Measurements from ENCODE around the gene LMX1B.
"Not testable (repeated sequence)": the region's sequence is repeated elsewhere in the genome, so short reads cannot be mapped to it uniquely, and the experiment has no call there.

The LMX1B gene

DNA sequence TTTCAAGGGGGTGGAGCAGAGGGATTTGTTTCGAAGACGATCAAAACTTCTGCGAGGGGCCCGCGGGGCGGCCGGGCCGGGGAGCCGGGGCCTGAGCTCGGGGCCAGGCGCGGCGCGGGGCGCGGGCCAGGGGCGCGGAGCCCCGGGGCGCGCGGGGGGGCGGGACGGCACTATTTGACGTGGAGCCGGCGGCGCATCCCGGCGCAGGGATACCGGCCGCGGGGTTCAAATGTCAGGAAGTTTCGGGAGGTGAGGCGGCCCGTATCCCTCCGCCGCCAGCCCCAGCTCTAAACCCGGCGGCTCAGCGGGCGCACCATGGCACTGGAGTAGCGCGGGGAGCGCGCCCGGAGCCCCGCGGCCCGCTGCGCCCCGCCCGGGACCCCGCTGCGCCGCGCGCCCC lies at the start of gene LMX1B:
Gene LMX1B, plus strand, starts transcription at position 278 of the 400 bp plus-strand sequence. CDS start 522 bp downstream, outside the sequence.
- DNase-seq: no peak

DNA sequence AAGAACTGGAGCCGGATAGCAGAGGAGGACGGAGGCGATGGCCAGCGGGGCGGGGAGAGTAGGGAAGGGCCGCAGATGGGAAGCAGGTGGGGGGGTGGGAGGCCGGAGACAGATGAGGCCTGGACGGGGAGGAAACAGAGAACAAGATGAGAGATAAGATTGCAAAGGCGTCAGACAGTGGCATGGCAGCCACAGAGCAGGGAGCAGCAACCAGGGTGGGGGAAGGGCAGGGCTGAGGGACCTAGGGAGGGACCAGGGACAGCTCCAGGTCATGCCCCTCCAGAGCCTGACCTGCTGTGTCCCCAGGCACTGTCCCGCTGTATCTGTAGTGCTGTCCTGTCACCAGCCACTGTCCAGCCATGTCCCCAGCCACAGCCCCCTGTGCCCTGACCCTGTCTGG lies 49.6 kb upstream of the LMX1B start:
- DNase-seq: no peak

DNA sequence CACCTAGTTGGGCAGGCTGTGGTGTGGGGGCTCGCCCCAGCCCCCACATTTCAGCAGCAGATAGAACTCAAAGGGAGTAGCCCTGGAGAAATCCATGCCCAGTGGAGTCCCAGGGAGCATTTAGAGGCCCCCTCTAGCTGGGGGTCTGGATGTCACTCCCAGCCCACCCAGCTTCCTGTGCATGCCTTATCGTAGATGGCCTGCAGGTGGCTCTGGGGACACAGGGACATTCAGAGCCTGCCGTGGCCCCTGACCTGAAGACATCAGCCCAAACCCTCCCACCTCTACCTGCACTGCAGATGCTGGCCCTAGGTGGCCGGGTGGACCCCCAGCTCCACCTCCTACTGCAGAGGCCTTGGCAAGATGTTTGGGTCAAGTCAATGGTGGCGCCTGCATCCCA lies 49.0 kb upstream of the LMX1B start:
- DNase-seq: no peak

DNA sequence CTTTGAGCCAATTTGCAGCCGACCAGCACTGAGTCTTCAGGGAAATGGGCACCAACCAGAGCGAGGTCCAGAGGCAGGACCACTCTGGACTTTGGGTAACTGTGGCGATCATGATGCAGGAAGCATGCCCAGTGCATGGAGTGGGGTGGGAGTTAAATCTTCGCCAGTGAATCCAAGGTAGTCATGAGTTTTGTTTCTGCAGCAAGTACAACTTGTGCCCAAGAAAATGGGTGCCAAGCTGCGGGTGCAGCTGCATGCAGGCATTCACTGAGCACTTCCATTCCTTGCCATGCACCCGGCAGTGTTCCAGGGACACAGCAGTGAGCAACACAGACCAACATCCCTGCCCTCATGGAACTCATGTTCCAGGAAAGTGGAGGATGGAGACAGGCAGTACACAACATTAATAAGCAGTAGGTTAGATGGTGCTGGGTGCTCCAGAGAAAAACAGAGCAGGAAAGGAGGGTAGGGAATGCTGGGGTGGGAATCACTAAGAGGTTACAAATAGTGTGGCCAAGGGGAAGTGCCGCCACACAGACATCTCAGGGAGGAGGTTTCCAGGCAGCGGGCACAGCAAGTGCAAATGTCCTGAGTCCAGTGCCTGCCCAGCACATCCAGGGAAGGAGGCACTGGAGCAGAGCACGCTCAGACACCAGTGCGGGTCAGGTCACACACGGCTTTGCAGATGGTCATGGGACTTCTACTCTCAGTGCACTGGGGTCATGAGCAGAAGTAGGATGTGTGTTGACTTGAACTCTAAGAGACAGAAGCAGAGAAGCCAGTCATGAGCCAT lies 48.2 kb upstream of the LMX1B start:
- no peak for DNase-seq

DNA sequence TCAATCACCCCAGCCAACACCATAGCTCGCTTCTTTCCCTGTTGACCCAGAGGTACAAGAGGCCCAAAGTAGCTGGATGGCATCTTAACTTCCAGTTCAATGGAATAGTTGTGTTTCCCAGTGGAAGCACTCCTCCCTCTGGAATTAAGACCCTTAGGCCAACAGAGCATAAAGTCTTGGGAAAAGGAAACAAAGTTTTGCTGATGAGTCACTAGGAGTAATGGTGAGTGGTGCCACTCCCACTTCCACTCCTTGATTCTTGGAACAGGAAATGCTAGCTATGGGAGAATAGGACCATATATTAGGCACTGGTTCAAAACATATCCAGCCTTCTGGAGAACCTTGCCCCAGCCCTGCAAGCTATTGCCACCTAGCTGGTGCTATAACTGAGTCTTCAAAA lies 44.7 kb upstream of the LMX1B start:
- no peak for DNase-seq

DNA sequence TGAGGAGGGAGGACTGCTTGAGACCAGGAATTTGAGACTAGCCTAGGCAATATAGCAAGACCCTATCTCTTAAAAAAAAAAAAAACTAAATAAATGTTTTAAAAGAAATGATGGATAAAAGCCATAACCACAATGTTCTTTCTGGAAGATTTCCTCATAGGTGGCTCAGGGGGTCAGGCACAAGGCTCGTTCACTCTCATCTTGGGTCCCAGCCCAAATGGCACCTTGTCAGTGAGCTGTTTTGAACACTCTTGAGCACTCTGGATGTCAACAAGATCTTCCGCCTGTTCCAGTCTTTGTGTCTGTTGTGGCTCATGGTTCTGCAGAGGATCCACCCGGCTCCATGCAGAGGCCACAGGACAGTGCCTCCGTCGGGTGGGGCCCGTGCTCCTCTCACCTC lies 35.7 kb upstream of the LMX1B start:
- no peak for DNase-seq

DNA sequence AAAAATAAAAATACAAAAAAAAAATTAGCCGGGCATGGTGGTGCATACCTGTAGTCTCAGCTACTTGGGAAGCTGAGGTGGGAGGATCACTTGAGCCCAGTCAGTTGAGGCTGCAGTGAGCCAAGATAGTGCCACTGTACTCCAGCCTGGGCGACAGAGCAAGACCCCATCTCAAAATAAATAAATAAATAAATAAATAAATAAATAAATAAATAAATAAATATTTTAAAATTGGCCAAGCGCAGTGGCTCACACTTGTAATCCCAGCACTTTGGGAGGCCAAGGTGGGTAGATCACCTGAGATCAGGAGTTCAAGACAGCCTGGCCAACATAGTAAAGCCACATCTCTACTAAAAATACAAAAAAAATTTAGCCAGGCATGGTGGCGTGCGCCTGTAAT lies 33.4 kb upstream of the LMX1B start:
- not testable (repeated sequence) for DNase-seq

DNA sequence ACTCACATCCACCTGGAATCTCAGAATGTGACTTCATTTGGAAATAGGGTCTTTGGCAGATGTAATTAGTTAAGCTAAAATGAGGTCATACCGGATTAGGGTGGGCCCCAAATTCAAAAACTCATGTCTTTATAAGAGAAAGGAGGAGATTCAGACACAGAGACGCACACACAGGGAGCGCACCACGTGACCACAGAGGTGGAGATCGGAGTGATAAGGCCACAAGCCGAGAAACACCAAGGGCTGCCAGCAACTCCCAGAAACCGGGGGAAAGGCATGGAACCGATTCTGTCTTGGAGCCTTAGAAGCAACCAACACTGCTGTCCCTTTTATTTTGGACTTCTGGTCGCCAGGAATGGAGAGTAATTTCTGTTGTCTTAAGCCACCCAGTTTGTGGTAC lies 31.8 kb upstream of the LMX1B start:
- no peak for DNase-seq

DNA sequence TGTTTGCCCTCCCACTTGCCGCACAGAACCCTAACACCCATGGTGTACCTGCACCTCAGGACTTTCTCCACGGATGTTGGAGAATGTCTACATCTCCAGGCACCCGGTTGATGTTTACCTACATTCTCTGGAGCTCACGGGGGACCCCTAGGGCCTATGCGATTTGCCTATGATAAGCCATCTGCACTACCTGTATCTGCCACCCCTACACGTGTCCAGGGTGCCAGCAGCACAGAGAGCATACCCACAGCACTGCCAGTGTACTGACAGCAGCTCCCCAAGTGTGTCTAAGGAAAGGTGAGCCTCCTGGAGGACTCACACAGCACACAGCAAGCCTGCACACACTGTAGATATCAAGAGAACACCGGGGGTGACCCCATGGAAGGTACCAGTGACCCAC lies 31.3 kb upstream of the LMX1B start:
- DNase-seq: no peak

DNA sequence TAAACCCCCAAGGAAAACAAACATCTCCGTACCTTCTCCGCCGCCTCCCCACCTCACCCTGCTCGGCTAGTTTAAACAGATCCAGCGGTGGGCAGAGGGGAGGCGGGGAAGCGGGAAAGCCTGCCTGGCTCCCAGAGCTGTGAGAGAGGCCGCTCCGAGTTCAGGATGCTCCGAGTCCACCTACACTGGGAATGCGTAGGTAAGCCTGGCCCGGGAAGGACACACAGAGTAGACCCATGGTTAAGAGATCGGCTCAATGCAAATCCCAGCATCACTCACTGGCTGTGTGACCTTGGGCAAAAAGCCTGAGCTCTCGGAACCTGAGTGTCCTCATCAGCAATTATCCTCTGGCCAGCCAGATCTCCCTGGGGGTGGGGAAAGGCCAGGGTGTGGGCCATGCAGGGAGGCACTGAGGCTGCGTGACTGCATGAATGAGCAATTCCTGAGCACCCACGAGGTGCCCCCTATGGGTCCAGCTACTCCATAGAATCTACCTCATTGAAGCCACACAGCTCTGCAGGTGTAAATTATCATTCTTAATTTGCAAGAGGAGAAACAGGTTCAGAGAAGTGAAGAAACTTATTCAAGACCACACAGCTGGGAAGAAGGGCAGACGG lies 30.5 kb upstream of the LMX1B start:
- DNase-seq: no peak

DNA sequence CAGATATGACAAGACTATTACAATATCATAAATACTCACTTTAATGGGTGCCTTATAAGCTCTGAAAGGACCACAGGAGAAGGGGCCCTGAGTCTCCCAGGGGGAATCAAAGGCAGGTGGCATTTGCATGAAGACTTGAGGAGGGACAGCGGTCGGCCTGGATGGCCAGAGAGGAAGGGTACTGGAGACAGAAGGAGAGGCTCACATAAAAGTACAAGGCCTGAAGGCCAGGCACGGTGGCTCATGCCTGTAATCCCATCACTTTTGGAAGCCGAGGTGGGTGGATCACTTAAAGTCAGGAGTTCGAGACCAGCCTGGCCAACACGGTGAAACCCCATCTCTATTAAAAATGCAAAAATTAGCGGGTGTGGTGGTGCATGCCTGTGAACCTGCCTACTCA lies 29.1 kb upstream of the LMX1B start:
- DNase-seq: no peak

DNA sequence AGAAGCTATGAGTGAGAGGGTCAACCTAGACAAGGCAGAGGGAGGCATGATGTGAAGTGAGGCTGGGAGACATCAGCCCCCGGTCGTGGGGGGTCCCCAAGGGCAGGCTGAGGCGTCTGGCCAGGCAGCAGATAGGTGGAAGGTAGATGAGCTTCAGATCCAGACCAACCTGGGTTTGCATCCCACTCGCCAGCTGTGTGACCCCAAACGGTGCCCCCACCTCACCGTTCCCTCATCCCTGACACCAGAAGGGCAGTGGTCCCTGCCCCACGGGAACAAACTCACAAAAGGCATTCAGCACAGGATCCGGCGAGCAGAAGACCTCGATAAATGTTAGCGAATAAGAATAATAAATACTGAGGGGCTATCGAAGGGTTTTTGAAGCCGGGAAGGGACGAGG lies 27.5 kb upstream of the LMX1B start:
- DNase-seq: no peak

DNA sequence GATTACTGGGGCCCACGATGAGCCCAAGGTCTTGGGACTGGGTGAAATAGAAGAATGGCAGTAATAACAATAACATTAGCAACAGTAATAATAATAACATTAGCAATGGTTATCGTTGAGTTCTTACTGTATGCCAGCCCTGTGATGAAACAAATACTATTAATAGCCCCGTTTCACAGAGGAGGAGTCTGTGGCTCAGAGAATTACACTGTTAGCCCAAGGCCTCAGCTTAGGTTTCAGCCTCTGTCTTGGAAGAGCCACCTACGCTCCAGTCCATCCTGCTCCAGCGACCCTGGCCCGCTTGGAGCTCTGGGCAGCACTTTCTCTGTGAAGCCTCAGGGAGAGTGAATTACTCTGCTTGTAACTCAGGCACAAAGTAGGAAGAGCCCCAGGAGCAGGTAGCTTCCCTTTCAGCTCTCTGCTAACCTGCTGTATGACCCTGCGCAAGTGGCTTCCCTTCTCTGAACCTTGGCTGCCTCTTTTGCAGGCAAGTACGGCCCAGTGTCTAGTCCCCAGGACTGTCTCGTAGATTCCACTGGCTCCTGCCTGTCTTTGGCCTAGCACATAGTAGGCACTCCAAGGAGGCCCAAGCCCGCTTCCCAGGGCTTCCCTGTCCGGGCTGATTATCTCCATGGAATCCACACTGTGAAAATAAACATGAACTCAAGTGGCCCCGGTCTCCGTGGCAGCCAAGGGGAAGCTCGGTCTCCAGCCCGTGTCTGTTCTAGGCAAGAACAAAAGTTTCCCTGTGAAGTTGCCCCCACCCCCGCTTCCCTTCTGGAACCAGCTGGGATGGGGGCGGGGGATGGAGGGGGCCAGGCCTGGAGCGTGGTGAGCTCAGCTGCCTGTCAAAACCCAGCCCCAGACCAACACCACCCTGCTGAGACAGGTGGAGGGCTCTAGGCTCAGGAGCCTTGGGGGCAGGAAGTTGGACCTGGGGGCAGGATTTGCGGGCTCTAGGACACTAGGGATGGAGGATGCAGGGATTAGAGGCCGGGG lies 26.2 kb upstream of the LMX1B start:
- no peak for DNase-seq

DNA sequence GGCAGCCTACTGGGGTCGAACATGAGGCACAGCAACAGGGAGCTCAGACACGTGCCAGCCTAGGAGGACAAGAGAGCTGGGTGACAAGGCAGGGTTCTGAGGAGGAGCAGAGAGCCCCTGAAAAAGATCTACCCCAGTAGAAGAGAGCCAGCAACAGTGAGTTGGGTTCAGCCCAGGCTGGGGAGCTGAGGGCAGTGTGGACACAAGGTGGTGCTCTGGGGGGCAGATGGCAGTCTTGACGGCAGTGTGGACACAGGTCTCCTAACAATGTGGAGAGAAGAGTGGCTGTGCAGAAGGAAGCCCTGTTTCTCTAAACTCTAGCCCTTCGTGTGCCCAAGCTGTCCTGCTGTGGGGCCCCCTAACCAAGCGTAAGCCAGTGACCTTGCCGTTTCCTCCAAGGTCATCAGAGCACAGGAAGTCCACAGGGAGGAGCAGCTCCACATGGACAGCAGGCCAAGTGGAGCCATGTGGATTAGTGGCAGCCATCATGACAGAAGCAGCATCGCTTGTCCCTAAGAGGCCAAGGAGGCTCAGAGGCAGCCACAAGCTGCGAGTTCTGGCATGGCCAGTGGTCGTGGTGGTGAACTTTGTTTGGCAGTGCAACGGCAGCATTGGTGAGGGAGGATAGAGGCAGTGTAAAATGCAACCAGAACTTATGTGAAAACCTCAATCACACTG lies 25.1 kb upstream of the LMX1B start:
- DNase-seq: no peak

DNA sequence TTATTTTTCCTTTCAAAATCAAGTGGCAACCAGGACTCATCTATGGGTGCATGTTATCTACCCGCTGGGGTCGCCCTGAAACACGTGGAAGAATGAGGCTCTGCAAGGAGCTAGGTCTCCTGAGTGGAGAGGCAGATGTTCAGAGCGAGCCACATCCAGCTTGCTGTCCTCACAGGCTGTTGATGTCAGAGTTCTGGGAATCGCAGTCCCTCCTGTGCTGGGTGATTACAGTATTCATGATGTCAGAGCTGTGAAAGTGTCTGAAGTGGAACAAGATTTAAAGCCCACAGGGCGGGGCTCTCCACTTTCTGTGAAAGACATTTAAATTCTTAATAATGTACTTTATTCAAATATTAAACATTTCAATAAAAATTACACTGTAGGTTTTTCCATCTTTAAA lies 24.4 kb upstream of the LMX1B start:
- no peak for DNase-seq

DNA sequence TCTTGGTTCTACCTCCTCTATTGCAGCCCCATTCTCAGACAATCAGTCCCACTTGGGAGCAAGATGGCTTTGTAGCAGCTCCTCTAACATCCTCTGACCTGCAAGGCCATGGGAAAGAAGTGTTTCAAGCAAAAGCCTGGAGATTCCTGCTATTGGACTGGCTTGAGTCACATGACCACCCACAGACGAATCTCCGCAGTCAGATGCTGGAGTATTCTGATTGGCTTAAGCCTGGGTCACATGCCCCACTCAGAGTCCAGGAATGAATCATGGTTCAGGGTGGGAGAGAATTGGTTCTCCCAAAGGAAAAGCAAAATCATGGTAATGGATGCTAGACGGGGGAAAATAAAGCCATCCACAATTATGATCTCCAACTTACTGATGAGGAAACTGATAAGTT lies 22.6 kb upstream of the LMX1B start:
- no peak for DNase-seq

DNA sequence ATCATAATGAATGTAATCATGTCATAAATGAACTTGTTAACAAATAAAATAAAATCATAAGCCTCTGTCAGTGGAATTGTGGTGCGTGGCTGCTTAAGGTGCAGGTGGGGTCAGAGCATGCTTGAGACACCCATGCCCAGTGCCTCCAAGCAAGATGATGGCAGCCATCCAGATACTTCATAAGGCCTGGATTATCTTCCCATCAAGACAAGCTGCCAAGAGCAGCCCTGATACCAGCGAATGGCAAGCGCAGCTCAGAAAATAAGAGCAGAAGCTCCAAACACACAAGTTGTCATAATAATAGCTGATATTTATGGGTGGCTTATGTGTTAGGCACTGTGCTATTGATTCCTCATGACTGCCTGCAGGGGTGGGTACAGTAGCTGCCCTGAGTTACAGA lies 21.8 kb upstream of the LMX1B start:
- no peak for DNase-seq

DNA sequence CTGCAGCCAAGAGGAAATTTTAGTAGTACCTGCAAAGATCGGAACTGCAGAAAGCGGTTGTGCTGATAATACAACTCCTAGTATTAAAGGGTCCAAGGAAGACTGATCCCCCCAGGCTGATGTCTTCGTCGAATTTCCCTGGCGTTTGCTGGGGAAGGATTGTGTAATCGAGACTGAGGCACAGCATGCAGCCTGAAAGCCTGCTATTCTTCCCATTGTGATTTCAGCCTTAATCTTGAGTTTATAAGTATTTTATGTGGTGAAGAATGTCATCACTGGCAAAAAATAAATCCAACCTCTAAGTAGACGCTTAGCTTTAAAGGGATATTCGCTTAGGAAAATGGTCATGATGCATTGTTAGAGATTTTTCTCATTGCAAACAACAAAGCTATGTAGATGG lies 21.3 kb upstream of the LMX1B start:
- no peak for DNase-seq

DNA sequence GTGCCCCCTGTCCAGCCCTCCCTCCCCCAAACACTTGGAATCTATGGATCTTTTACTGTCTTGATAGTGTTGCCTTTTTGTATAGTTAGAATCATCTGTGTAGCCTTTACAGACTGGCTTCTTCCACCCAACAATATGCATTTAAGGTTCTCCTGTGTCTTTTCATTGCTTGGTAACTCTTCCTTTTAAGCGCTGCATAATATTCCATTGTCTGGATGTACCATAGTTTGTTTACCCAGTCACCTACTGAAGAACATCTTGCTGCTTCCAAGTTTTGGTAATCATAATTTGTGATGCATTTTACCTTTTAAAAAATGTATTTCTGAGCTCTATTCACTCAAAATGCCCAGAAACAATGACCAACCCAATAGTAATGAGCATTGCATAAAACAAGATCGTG lies 17.7 kb upstream of the LMX1B start:
- DNase-seq: no peak

DNA sequence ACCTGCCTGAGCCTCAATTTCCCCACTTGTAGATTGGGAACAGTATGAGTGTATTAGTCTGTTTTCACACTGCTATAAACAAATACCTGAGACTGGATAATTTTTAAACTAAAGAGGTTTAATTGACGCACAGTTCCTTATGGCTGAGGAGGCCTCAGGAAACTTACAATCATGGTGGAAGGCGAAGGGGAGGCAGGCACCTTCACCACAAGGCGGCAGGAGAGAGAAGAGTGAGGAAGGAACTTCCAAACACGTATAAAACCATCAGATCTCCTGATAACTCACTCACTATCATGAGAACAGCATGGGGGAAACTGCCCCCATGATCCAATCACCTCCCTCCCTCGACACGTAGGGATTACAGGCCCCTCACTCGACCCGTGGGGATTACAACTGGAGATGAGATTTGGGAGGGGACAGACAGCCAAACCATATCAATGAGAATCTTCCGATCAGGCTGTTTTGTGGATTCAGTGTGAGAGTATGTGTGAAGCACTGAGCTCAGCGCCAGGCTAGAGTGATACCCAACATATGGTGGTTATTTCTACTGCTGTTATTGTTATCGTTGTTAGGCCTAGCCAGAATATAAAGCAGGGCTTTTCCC lies 14.6 kb upstream of the LMX1B start:
- DNase-seq: no peak

DNA sequence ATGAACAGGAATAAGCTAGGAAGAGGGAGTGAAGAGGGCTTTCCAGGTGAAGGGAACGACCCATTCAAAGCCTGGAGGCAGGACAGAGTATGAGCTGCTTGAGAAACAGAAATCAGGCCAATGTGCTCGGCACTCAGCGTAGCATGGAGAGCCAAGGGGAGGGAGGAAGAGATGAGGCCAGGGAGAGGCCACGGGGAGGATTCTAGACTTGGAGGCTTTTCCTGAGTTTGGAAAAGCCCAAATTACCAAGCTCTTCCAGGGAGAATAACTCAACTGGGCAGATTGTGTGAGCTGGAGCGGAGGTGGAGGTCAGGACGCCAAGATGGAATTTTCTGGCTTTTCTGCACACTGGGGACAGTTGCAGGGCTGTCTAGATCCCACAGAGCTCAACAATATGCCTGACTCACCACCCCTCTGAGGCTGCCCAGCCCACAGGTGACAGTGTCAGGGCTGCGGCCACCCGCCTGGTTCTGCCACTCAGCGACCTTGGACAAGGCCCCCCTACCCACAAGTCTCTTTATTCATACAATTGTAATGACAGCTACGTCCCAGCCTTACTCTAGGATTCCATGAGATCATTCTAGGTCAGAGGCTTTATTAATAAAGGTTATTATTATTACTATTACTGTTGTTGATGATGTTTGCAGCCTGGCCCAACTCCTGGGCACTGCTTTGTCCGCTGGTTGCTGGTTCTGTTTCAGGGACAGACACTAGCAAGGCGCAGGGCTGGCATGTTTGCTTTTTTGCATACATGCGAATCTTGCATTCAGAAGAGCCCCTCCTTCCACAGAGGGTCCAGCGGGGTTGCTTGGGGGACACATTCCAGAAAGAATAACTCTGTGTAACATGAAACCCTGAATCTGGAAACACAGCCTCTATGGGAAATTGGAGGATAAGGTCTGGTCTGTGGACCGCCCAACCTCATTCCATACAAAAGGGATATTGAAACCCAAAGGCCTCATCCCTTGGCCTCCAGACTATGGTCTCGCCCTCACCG lies 9.4 kb upstream of the LMX1B start:
- DNase-seq: no peak

All from stimulated activated CD4-positive, alpha-beta T cell treated with anti-CD3 and anti-CD28 coated beads, Interleukin-15, amount 100 ng/mL, for 24 hours (primary cell).